ENCODE measurements around the gene KCNG4.

Gene KCNG4

GRCh38 chr16:84178146-84178765 is 61.6 kb downstream of the KCNG4 start:
- TF ChIP-seq CTCF (IDR thresholded peaks at IDR 0.05): no peak

GRCh38 chr16:84177741-84178073 is 62.1 kb downstream of the KCNG4 start:
- TF ChIP-seq CTCF (IDR thresholded peaks at IDR 0.05): no peak

GRCh38 chr16:84176192-84177053 is 63.4 kb downstream of the KCNG4 start:
- TF ChIP-seq CTCF (IDR thresholded peaks at IDR 0.05): no peak

GRCh38 chr16:84175350-84176081 is 64.3 kb downstream of the KCNG4 start:
- TF ChIP-seq CTCF (IDR thresholded peaks at IDR 0.05): peak; percentile 85

- TF ChIP-seq CTCF (IDR thresholded peaks at IDR 0.05): no peak
Observed at GRCh38 chr16:84174396-84174795, 65.4 kb downstream of the KCNG4 start.

GRCh38 chr16:84169765-84170310 is 70.0 kb downstream of the KCNG4 start:
- TF ChIP-seq CTCF (IDR thresholded peaks at IDR 0.05): no peak

Data from LNCAP (cell line).